BJ (cell line): Measurements from ENCODE around the gene C10orf143. TPM values are rescaled to one million over a fixed set of nuclear protein-coding genes. Genes with fewer than 3 reads are reported as not detected.

ENCODE experiments used
- CTCF ChIA-PET: fragments of 350-600 bp; formaldehyde crosslinking; extraction: SDS; loops from one replicate; lab custom pipeline; 2021; ENCODE audit warnings: antibody characterized with exemption, inconsistent platforms; lab: Yijun Ruan, JAX
- POLR2A ChIA-PET: fragments of 300-600 bp; sonication (Branson Sonifier 250); formaldehyde crosslinking; extraction: SDS; loops from one replicate; lab custom pipeline; 2021; ENCODE audit warnings: antibody characterized with exemption; lab: Charles Lee
- DNase-seq: peaks from one replicate; pipeline ENCODE4 v3.0.0-alpha.2; 2011; ENCODE audit warnings: low read depth
- H3K27me3 ChIP-seq: 2 replicates; pipeline ENCODE4 v1.6.0; 2011; ENCODE audit warnings: low read length; ENCODE audit not compliant: control insufficient read depth, insufficient read depth
- H3K36me3 ChIP-seq: 2 replicates; pipeline ENCODE4 v1.5.1; 2011; ENCODE audit warnings: low read length; ENCODE audit not compliant: control insufficient read depth, insufficient read depth
- H3K4me3 ChIP-seq: 2 replicates; pipeline ENCODE4 v1.5.1; 2011; ENCODE audit warnings: low read depth, mild to moderate bottlenecking, control low read depth, low read length
- CTCF ChIP-seq: IDR thresholded peaks from 2 replicates; pipeline ENCODE4 v1.5.1; 2011; ENCODE audit warnings: low read depth, mild to moderate bottlenecking, control low read depth, inconsistent platforms, low read length, moderate library complexity; ENCODE audit not compliant: insufficient read depth
- polyA plus RNA-seq: library from polyadenylated mRNA; depleted of rRNA; stranded (reverse); fragments of >200 nt; gene quantifications from 2 replicates; pipeline ENCODE4 v1.2.3, GENCODE V29; 2011

C10orf143 gene
- polyA plus RNA-seq, 1 experiment: 2.0 TPM

- no peaks in the 10 kb centered on the region for H3K27me3 ChIP-seq
- no peak overlapping the region for H3K4me3 ChIP-seq
- ChIA-PET CTCF (no interaction called here), POLR2A (no interaction called here)
- DNase-seq: no peak
- TF ChIP-seq CTCF: no peak
- H3K36me3 ChIP-seq: no peaks in the 10 kb centered on the region
These were observed 48.4 kb downstream of the C10orf143 start for GRCh38 chr10:130062201-130062600.

- ChIA-PET POLR2A (no interaction called here), CTCF (no interaction called here)
These were observed 48.9 kb downstream of the C10orf143 start for GRCh38 chr10:130061760-130062159.

GRCh38 chr10:130054021-130054420, 56.6 kb downstream of the C10orf143 start:
- ChIA-PET POLR2A (no interaction called here), CTCF (interaction anchor here (1.0 kb wide), 1 partner anchor 56 kb away, joined by 3 read pairs; no protein-coding TSS in a partner anchor)
- no peak for DNase-seq

More at GRCh38 chr10:130061760-130062159, 48.9 kb downstream of the C10orf143 start:
- Histone ChIP-seq H3K27me3 (no peaks in the 10 kb centered on the region), H3K36me3 (no peaks in the 10 kb centered on the region), H3K4me3 (no peak overlapping the region)
- TF ChIP-seq CTCF: no peak
- DNase-seq: no peak

GRCh38 chr10:130053561-130053960, 57.1 kb downstream of the C10orf143 start:
- Histone ChIP-seq H3K36me3 (no peaks in the 10 kb centered on the region), H3K27me3 (no peaks in the 10 kb centered on the region), H3K4me3 (no peak overlapping the region)
- CTCF ChIA-PET: interaction anchor here (1.0 to 1.6 kb wide), 2 partner anchors 12 to 56 kb away, joined by 3 read pairs; no protein-coding TSS in a partner anchor
- POLR2A ChIA-PET: no interaction called here
- no peak for TF ChIP-seq CTCF
- no peak for DNase-seq

More at GRCh38 chr10:130054021-130054420, 56.6 kb downstream of the C10orf143 start:
- Histone ChIP-seq H3K4me3 (no peak overlapping the region), H3K36me3 (no peaks in the 10 kb centered on the region), H3K27me3 (no peaks in the 10 kb centered on the region)
- no peak for TF ChIP-seq CTCF

- no peak for DNase-seq
- TF ChIP-seq CTCF: no peak
- POLR2A ChIA-PET: no interaction called here
- Histone ChIP-seq H3K27me3 (no peaks in the 10 kb centered on the region), H3K36me3 (no peaks in the 10 kb centered on the region), H3K4me3 (no peak overlapping the region)
- CTCF ChIA-PET: interaction anchor here (1.6 kb wide), 1 partner anchor 13 kb away, joined by 3 read pairs; no protein-coding TSS in a partner anchor
These were observed 58.4 kb downstream of the C10orf143 start for GRCh38 chr10:130052193-130052592.
